ENCODE measurements around the gene VCX3A.
"Not testable (repeated sequence)": the region's sequence is repeated elsewhere in the genome, so short reads cannot be mapped to it uniquely, and the experiment has no call there.

VCX3A gene

GRCh38 chrX:6535018-6535417, at the start of gene VCX3A:
Gene VCX3A (minus strand): TSS chrX:6535118. CDS start chrX:6534497, 621 bp downstream.
- H3K4me3 ChIP-seq (replicated peaks in 1 of 2; ENCODE audit: low read depth in 2 of 2, low read length in 2 of 2); DNase-seq (ENCODE audit: low read depth in 2 of 2): not testable (repeated sequence)

GRCh38 chrX:6574762-6575161, 39.8 kb upstream of the VCX3A start:
- no peak for DNase-seq (ENCODE audit: low read depth in 2 of 2)
- H3K4me3 ChIP-seq (replicated peaks in 1 of 2; ENCODE audit: low read depth in 2 of 2, low read length in 2 of 2), result no peak overlapping the region
- no peak for TF ChIP-seq CTCF (IDR thresholded peaks at IDR 0.05; ENCODE audit: low read depth, low read length)

GRCh38 chrX:6568031-6568430, 33.1 kb upstream of the VCX3A start:
- no peak for TF ChIP-seq CTCF (IDR thresholded peaks at IDR 0.05; ENCODE audit: low read depth, low read length)
- no peak for DNase-seq (ENCODE audit: low read depth in 2 of 2)

GRCh38 chrX:6558979-6559378, 24.1 kb upstream of the VCX3A start:
- no peak overlapping the region for H3K4me3 ChIP-seq (replicated peaks in 1 of 2; ENCODE audit: low read depth in 2 of 2, low read length in 2 of 2)
- DNase-seq (ENCODE audit: low read depth in 2 of 2), result no peak
- TF ChIP-seq CTCF (IDR thresholded peaks at IDR 0.05; ENCODE audit: low read depth, low read length), result no peak

More at GRCh38 chrX:6568031-6568430, 33.1 kb upstream of the VCX3A start:
- no peak overlapping the region for H3K4me3 ChIP-seq (replicated peaks in 1 of 2; ENCODE audit: low read depth in 2 of 2, low read length in 2 of 2)

- H3K4me3 ChIP-seq (replicated peaks in 1 of 2; ENCODE audit: low read depth in 2 of 2, low read length in 2 of 2), result no peak overlapping the region
- no peak for DNase-seq (ENCODE audit: low read depth in 2 of 2)
- no peak for TF ChIP-seq CTCF (IDR thresholded peaks at IDR 0.05; ENCODE audit: low read depth, low read length)
Measured at GRCh38 chrX:6557690-6558089, 22.8 kb upstream of the VCX3A start.

GRCh38 chrX:6550999-6551398, 16.1 kb upstream of the VCX3A start:
- DNase-seq (ENCODE audit: low read depth in 2 of 2), result no peak
- H3K4me3 ChIP-seq (replicated peaks in 1 of 2; ENCODE audit: low read depth in 2 of 2, low read length in 2 of 2), result no peak overlapping the region
- no peak for TF ChIP-seq CTCF (IDR thresholded peaks at IDR 0.05; ENCODE audit: low read depth, low read length)

GRCh38 chrX:6545712-6546111, 10.8 kb upstream of the VCX3A start:
- H3K4me3 ChIP-seq (replicated peaks in 1 of 2; ENCODE audit: low read depth in 2 of 2, low read length in 2 of 2), result no peak overlapping the region
- no peak for TF ChIP-seq CTCF (IDR thresholded peaks at IDR 0.05; ENCODE audit: low read depth, low read length)
- no peak for DNase-seq (ENCODE audit: low read depth in 2 of 2)
